CD4-positive, alpha-beta T cell treated with Interleukin-15 for 4 hours (primary cell): ENCODE data around the gene SNHG17.
A peak's percentile ranks its signal among the peaks of the same experiment; 100 is the strongest.
"Not testable (repeated sequence)": the region's sequence is repeated elsewhere in the genome, so short reads cannot be mapped to it uniquely, and the experiment has no call there.

Experiments used
- DNase-seq: peaks from one replicate; pipeline ENCODE4 v3.0.0-alpha.2; 2020; ENCODE audit warnings: low spot score

Gene SNHG17

GRCh38 chr20:38447251-38447661, 12.1 kb upstream of the SNHG17 start:
- no peak for DNase-seq

GRCh38 chr20:38446441-38447209, 11.5 kb upstream of the SNHG17 start:
- DNase-seq, result peak; percentile 92

GRCh38 chr20:38445901-38446425, 10.8 kb upstream of the SNHG17 start:
- DNase-seq, result no peak

GRCh38 chr20:38445381-38445796, 10.3 kb upstream of the SNHG17 start:
- no peak for DNase-seq

- no peak for DNase-seq
These were observed 6.8 kb upstream of the SNHG17 start for GRCh38 chr20:38441916-38442315.

GRCh38 chr20:38441110-38441509, 6.0 kb upstream of the SNHG17 start:
- DNase-seq, result not testable (repeated sequence)

DNA sequence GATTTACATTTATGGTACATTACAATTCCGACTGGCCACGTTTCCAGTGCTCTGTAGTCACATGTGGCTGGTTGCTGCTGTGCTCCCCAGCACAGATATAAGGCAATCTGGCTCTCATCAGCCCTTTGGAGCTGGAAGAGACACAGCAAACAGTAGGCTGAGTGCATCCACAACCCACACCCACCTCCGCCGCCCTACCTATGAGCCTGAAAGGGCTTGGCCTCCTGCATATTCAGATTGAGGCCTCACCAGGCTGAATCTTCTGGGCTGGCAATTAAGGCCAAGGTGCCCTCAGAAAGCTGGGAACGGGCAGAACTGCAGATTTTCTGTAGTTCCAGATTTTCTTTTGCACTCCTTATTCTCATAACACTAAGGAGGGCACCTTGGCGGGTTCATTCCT, 2.7 kb upstream of the SNHG17 start:
- no peak for DNase-seq

GRCh38 chr20:38435555-38435939, 419 bp upstream of the SNHG17 start:
- no peak for DNase-seq

DNA sequence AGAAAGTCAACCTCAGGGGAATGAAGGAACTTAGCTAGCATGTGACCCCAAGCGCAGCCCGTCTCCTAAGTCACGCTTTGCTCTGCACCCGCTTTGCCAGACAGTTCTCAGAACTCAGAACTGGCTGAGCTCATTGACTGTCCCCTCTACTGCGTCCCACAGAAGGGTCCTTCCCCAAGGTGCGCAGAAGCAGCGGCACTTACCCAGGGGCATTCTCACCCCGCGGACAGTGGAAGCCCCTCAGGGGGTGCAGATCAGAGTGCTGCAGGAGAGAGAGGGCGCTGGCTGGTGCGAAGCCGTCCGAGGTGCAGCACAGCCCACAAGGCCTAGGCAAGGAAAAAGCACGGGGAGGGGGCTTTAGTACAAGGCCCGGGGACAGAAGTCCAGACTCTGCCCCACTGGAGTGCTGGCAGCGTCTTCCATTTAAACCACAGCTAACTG, 807 bp downstream of the SNHG17 start:
- peak; percentile 3 for DNase-seq

- DNase-seq, result no peak
These were observed 1.7 kb downstream of the SNHG17 start for GRCh38 chr20:38433304-38433972.

- DNase-seq, result not testable (repeated sequence)
These were observed 2.3 kb downstream of the SNHG17 start for GRCh38 chr20:38432870-38433269.

DNA sequence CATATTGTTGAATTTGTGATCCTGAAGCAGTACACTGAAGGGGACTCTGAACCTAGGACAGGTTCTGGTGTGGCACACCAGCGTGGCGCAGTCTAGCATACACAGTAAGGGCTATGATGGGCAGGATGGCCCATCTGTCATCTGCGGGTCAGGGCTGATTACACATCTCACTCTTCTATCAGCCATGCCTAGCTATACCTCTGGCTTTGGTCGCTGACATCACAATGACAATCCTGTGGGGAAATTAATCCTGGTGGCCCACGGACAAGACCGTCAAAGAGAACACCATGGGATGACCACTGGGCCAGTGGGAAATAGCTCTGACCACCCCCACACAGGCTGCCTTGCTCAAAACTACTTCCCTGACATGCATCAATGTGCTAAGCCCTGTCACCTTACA, 2.8 kb downstream of the SNHG17 start:
- no peak for DNase-seq

DNA sequence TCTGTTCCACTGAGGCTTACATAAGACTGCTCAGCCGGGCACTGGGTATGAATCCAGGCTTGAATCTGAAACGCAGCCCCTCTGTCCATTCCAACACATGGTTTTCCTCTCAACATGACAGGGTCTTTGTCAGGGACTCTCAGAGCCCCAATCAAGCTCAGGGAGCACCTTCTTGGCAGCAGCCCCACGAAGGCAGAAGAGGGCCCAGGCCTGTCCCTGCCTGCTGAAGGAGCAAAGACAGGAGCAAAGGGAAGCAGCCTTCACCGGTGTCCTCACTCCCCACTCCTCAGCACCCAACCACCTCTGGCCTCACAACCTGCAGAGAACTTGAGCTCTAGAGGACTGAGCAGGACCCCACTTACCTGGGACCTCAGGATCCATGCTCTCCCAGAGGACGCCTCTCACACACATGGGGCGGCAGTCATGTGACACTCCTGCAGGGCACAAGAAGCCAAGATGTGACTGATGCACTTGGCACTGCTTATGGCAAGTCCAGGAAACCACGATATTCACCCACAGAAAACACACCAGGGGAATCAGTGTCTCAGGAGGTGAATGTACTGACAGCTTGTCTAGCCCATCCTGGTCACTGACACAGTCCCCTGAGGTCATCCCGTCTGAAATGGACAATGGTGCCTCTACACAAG, 4.3 kb downstream of the SNHG17 start:
- no peak for DNase-seq

GRCh38 chr20:38429301-38429700, 5.8 kb downstream of the SNHG17 start:
- DNase-seq, result no peak

DNA sequence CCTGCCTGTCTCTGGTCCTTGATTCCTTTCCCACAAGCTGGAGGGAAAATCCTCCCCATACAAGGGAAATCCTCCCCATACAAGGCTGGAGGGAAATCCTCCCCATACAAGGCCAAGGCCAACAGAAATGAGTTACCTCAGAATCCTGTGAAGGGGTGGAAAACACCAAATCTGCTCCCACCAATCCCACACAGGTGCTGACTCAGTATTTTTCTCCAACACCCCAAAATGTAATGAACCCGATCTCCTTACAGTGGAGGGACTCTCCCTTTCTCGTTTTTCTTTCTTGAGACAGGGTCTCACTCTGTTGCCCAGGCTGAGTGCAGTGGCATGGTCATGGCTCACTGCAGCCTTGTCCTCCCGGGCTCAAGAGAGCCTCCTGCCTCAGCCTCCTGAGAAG, 6.3 kb downstream of the SNHG17 start:
- DNase-seq, result no peak

GRCh38 chr20:38427655-38428023, 7.5 kb downstream of the SNHG17 start:
- DNase-seq, result no peak

DNA sequence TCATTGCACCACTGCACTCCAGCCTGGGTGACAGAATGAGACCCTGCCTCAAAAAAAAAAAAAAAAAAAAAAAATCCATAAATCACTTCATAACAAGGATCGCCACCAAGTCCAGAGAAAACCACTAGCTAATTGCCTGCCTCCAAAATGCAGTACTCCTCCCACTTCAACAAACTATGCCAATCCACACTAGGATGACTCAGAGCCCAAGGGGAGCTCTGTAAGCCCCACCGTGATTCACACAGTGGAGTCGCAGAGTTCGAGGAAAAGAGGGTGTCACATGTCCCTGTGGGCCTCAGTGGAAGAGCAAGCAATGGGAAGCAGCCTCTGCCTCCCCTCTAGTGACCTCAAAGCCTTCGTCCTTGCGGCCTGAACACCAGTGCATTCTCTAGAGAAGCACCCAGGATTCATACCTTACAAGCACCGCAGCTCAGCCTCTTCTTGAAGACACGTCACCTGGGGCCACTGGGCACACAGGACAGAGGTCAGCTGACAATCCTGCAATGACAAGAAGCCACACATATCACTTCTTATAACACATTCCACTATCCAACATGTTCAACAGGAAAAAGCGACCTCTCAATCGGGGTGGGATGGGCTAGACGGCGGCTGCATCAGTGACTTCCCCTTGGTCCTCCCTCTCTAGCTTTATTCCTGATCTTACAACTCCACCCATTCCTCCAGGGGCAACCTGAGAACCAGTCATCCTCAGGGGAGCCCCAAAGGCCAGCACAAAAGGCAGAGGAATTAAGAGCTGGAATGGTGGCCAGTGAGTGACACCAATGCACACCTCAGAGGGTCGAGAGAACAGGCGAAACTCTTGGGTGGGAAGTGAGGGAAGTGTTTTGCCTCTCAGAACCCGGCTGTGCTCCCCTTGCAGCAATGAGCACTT, 8.9 kb downstream of the SNHG17 start:
- peak; percentile 3 for DNase-seq

- DNase-seq, result no peak
These were observed 10.7 kb downstream of the SNHG17 start for GRCh38 chr20:38424401-38424800.

DNA sequence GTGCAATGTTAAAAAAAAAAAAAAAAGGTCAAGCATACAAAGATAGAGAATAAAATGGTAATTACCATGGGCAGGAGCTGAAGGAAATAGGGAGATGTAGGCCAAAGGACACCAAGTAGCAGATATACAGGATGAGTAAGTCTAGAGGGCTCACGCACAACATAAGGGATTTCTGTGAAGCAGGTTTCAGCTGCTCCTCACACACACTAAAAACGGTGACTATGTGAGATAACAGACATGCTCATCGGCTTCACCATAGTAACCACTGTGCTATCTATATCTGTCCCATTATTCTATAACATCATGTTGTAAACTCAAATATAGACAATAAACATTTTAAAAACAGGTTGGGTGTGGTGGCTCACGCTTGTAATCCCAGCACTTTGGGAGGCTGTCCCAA, 11.6 kb downstream of the SNHG17 start:
- DNase-seq, result no peak

GRCh38 chr20:38421915-38422314, 13.2 kb downstream of the SNHG17 start:
- DNase-seq, result no peak

DNA sequence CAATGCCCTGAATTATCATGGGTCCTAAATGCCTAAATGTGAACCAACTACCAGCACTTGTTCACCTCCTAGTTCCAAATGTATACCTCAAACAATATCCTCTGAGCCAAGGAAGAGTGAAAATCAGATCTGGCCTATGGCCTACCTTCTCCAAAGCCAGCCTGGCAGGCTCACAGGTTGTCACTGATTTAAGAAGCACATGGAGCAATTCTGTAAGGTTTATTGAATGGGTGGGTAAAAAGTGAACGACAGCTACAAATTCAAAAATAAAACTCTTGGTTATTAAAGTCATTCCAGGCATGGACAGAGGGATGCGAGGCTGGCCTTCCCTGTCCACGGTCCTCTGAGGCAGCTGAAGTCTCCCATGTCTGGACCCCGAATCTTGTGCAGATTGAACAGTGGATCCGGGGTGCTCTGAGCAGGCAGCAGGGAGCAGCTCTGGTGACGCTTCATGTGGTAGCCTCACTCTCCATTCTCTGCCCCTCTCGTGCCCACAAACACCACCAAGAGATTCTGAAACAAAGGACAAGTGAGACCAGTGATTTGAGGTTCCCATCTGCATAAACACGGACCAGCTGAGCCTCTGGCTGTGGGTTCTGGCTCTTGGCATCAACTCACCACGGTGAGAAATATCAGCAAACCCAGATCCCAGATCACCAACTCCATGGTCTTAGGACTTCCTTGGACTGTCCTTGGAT, 14.6 kb downstream of the SNHG17 start:
- no peak for DNase-seq
